HCT116 (cell line): ENCODE data around the gene PARVA. TPM values are rescaled to one million over a fixed set of nuclear protein-coding genes. Genes with fewer than 3 reads are reported as not detected.

Experiments
- ATAC-seq: fragments of 200-7000 bp; cut with Tn5 transposase; 2 replicates; pipeline ENCODE4 v1.9.1; 2020; ENCODE audit warnings: mild to moderate bottlenecking, moderate library complexity
- BruUV-seq: library from RNA; stranded (reverse); fragments of 400-500 nt; replicated peaks from 2 replicates; lab custom pipeline; 2021; lab: Mats Ljungman, UMichigan
- CTCF ChIA-PET: fragments of 300-600 bp; sonication (Branson Sonifier 250); formaldehyde crosslinking; loops from one replicate; lab custom pipeline; 2021; ENCODE audit warnings: antibody characterized with exemption; lab: Charles Lee
- POLR2A ChIA-PET: fragments of 300-600, 350-600 bp; sonication (Branson Sonifier 250); formaldehyde crosslinking; loops from one replicate; lab custom pipeline; 2021; ENCODE audit warnings: antibody characterized with exemption; lab: Charles Lee
- RAD21 ChIA-PET, 2 experiments: fragments of 300-600 bp; sonication (Branson Sonifier 250); formaldehyde crosslinking; loops; one replicate each; lab custom pipeline; 2023; ENCODE audit warnings: low total read pairs in 2 of 2; ENCODE audit not compliant: uncharacterized antibody in 2 of 2, unreplicated experiment in 2 of 2, low non-redundant PET in 1 of 2; lab: Charles Lee
- DNase-seq: peaks from one replicate; pipeline ENCODE4 v3.0.0-alpha.2; 2010; ENCODE audit warnings: low read depth, low spot score
- H2AFZ ChIP-seq: fragments of 200-600 bp; shearing (Covaris generic), sonication (generic); 2 replicates; pipeline ENCODE4 v1.6.1; 2017; ENCODE audit warnings: low read depth, mixed run types, mixed read lengths, antibody characterized with exemption, low read length; ENCODE audit not compliant: poor library complexity, severe bottlenecking
- H3K27ac ChIP-seq: 2 replicates; pipeline ENCODE4 v1.5.1; 2012; ENCODE audit warnings: low read depth, low read length
- H3K27me3 ChIP-seq: fragments of 200-600 bp; sonication (generic); 2 replicates; pipeline ENCODE4 v1.6.1; 2016; ENCODE audit warnings: mixed run types, low read length, mixed read lengths; ENCODE audit not compliant: insufficient read depth
- H3K36me3 ChIP-seq, 2 experiments: fragments of 200-500 bp in 1 of 2; fragments of 200-600 bp in 1 of 2; sonication (Bioruptor generic) in 1 of 2; sonication (generic) in 1 of 2; 2 replicates each; pipeline versions ENCODE4 v1.5.1 to v1.6.1; 2014 to 2016; ENCODE audit warnings: low read length in 2 of 2, inconsistent platforms in 1 of 2, mixed read lengths in 1 of 2, mixed run types in 1 of 2; ENCODE audit not compliant: insufficient read depth in 2 of 2, control insufficient read depth in 1 of 2
- H3K4me1 ChIP-seq, 2 experiments: fragments of 200-600 bp in 1 of 2; sonication (generic) in 1 of 2; 2 replicates each; pipeline versions ENCODE4 v1.5.1 to v1.6.1; 2012 to 2017; ENCODE audit warnings: low read length in 2 of 2, inconsistent platforms in 1 of 2, mild to moderate bottlenecking in 1 of 2, mixed read lengths in 1 of 2, mixed run types in 1 of 2, moderate library complexity in 1 of 2; ENCODE audit not compliant: insufficient read depth in 2 of 2, control insufficient read depth in 1 of 2
- H3K4me2 ChIP-seq: fragments of 200-600 bp; sonication (generic); 2 replicates; pipeline ENCODE4 v1.6.1; 2017; ENCODE audit warnings: mixed run types, low read length, mixed read lengths
- H3K4me3 ChIP-seq, 2 experiments: fragments of 200-600 bp in 1 of 2; sonication (generic) in 1 of 2; replicated peaks in 1 of 2; 2 replicates each; pipeline ENCODE4 v1.5.1; 2011 to 2016; ENCODE audit warnings: low read length in 2 of 2, control low read depth in 1 of 2, low read depth in 1 of 2, mild to moderate bottlenecking in 1 of 2, mixed read lengths in 1 of 2, mixed run types in 1 of 2
- H3K79me2 ChIP-seq: fragments of 200-600 bp; sonication (generic); 2 replicates; pipeline ENCODE4 v1.6.1; 2017; ENCODE audit warnings: mild to moderate bottlenecking, mixed run types, low read length, moderate library complexity, mixed read lengths; ENCODE audit not compliant: insufficient read depth
- H3K9ac ChIP-seq: fragments of 200-600 bp; sonication (generic); 2 replicates; pipeline ENCODE4 v1.6.1; 2016; ENCODE audit warnings: low read length, mixed read lengths
- H3K9me2 ChIP-seq: fragments of 200-600 bp; sonication (generic), shearing (Covaris generic); 2 replicates; pipeline ENCODE4 v1.6.1; 2017; ENCODE audit warnings: mixed run types, mild to moderate bottlenecking, moderate library complexity; ENCODE audit not compliant: insufficient read depth
- H3K9me3 ChIP-seq, 2 experiments: fragments of 200-500 bp in 1 of 2; fragments of 200-600 bp in 1 of 2; sonication (Bioruptor generic) in 1 of 2; sonication (generic) in 1 of 2; 2 replicates each; pipeline ENCODE4 v1.6.1; 2014 to 2017; ENCODE audit warnings: low read length in 2 of 2, mixed read lengths in 2 of 2, inconsistent platforms in 1 of 2, low read depth in 1 of 2, mild to moderate bottlenecking in 1 of 2, mixed run types in 1 of 2, moderate library complexity in 1 of 2; ENCODE audit not compliant: control insufficient read depth in 1 of 2, insufficient read depth in 1 of 2
- H4K20me1 ChIP-seq: fragments of 200-600 bp; sonication (generic), shearing (Covaris generic); 2 replicates; pipeline ENCODE4 v1.6.1; 2017; ENCODE audit warnings: mixed run types, mild to moderate bottlenecking, moderate library complexity; ENCODE audit not compliant: insufficient read depth
- CBX3 ChIP-seq: IDR thresholded peaks from 2 replicates; pipeline ENCODE4 v1.6.1; 2012; ENCODE audit warnings: low read depth
- CEBPB ChIP-seq: IDR thresholded peaks from 2 replicates; pipeline ENCODE4 v1.6.1; 2012; ENCODE audit warnings: low read depth
- JUND ChIP-seq: IDR thresholded peaks from 2 replicates; pipeline ENCODE4 v1.6.1; 2012
- RAD21 ChIP-seq: IDR thresholded peaks from 2 replicates; pipeline ENCODE4 v1.6.1; 2012; ENCODE audit warnings: low read depth, mild to moderate bottlenecking
- YY1 ChIP-seq: IDR thresholded peaks from 2 replicates; pipeline ENCODE4 v1.6.1; 2011; ENCODE audit warnings: low read length, low read depth, moderate library complexity, mild to moderate bottlenecking; ENCODE audit not compliant: insufficient replicate concordance; ENCODE audit errors: extremely low read depth
- intact Hi-C: fragments of 100-400 bp; cut with micrococcal nuclease; formaldehyde crosslinking; loops from 2 replicates; pipeline ENCODE4 v1.10.0; 2022
- total RNA-seq: library from RNA; stranded (reverse); gene quantifications from one replicate; pipeline ENCODE4 v1.2.1, GENCODE V29; 2021; ENCODE audit not compliant: unreplicated experiment

Gene PARVA
- total RNA-seq, 1 experiment from 2014 or later = 18.4 TPM

DNA sequence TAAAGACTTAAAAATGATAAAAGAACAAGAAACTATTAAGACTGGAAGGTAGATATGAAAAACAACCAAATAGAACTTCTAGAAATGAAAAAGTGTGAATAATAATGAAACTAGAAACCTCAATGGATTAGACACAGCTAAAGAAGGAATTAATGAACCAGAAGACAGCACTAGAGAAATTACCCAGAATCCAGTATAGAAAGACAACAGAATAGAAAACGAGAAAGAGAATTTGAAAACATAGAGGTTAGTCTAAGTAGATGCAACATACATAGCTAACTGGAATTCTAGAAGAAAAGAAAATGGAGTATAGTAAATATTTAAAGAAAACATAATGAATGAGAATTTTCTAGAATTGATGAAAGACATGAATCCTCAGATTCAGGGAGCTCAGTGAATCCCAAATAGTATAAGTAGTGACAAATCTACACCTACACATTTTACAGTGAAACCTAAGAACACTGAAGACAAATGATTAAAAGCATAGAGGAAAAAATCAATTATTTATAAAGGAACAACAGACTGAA is 111.9 kb downstream of the PARVA start:
- Histone ChIP-seq H3K9me3 (no peaks in the 10 kb centered on the region), H3K4me3 (no peak overlapping the region), H4K20me1 (no peaks in the 10 kb centered on the region), H3K36me3 (no peaks in the 10 kb centered on the region), H2AFZ (no peak overlapping the region), H3K9ac (no peak overlapping the region), H3K27me3 (no peaks in the 10 kb centered on the region), H3K79me2 (no peaks in the 10 kb centered on the region), H3K4me2 (no peak overlapping the region), H3K9me2 (no peaks in the 10 kb centered on the region), H3K27ac (no peak overlapping the region), H3K4me1 (no peaks in the 10 kb centered on the region)
- ChIA-PET RAD21 (no interaction called here), CTCF (no interaction called here), POLR2A (no interaction called here)
- TF ChIP-seq CEBPB = no peak
- TF ChIP-seq JUND = no peak
- TF ChIP-seq CBX3 = no peak
- no peak for TF ChIP-seq RAD21
- intact Hi-C loops = no loop called here
- ATAC-seq = no peak
- no peak for DNase-seq
- BruUV-seq = no TSS peak

DNA sequence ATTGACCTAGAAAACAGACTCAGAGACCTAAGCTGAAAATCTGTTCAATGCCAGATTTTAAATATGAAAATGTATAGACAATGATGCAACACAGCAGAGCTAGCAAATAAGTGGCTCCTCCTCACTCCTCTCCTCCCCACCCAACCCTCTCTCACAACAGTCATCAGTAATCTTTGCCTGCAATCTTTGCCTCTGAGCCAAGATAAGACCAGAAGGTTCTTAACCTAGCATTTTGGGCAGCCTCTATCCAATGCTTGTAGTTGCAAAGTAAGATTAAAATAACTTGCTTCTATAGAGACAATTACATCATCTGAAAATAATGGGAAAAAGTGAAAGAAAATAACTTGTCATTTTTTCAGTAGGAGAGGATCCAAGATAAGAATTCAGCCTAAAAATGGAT is 117.3 kb downstream of the PARVA start:
- CTCF ChIA-PET = interaction anchor here (3.4 kb wide), 1 partner anchor 10 kb away, joined by 11 read pairs; no protein-coding TSS in a partner anchor
- no peak for DNase-seq
- Histone ChIP-seq H2AFZ (no peak overlapping the region), H3K4me1 (no peaks in the 10 kb centered on the region), H3K27ac (no peak overlapping the region), H3K9me2 (no peaks in the 10 kb centered on the region), H3K9ac (no peak overlapping the region), H3K4me3 (no peak overlapping the region), H3K9me3 (no peaks in the 10 kb centered on the region), H4K20me1 (no peaks in the 10 kb centered on the region), H3K4me2 (no peak overlapping the region), H3K79me2 (no peaks in the 10 kb centered on the region), H3K27me3 (no peaks in the 10 kb centered on the region), H3K36me3 (no peaks in the 10 kb centered on the region)
- no peak for ATAC-seq
- no peak for TF ChIP-seq YY1
- RAD21 ChIA-PET = no interaction called here
- BruUV-seq = no TSS peak
- intact Hi-C loops = no loop called here
- POLR2A ChIA-PET = no interaction called here
